AG08395 (cell line): ENCODE data around the gene MAP4K1.

ENCODE experiments used
- DNase-seq: peaks from one replicate; pipeline ENCODE4 v3.0.0; 2012; ENCODE audit warnings: mixed read lengths, low spot score

MAP4K1 gene

DNA sequence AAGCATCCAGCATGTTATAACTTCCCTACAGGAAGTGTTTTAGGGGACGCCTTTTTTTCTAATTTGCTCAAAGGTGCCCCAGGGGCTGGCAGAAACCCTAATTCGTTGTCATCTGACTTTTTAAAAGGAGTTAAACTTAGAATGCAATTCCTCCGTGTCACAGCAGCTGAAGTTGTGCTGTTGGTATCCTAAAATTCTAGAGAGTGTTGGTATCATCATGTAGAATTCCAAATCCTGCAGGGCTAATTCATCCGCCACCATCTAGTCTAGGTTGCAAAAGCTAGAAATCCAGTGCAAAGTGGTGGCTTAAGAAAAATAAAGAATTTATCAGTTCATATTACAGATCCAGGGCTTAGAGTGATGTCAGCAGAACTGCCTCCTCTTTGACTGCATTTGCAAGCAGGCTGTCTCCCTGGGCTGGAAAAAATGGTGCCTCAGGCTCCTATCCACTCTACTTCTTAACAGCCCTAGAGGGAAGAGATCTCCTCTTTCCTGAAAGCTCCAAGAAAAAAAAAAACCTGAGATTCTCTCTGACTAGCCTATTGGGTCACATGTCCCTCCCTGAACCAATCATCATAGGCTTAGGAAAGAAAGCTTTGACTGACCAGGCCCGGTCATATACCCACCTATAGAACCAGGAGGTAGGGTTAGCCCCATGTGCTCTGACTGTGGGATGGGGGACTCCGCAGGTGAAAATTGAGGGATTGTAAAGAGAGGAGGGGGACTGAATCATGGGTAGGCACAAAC is 73.0 kb downstream of the MAP4K1 start:
- DNase-seq, result peak; percentile 27

DNA sequence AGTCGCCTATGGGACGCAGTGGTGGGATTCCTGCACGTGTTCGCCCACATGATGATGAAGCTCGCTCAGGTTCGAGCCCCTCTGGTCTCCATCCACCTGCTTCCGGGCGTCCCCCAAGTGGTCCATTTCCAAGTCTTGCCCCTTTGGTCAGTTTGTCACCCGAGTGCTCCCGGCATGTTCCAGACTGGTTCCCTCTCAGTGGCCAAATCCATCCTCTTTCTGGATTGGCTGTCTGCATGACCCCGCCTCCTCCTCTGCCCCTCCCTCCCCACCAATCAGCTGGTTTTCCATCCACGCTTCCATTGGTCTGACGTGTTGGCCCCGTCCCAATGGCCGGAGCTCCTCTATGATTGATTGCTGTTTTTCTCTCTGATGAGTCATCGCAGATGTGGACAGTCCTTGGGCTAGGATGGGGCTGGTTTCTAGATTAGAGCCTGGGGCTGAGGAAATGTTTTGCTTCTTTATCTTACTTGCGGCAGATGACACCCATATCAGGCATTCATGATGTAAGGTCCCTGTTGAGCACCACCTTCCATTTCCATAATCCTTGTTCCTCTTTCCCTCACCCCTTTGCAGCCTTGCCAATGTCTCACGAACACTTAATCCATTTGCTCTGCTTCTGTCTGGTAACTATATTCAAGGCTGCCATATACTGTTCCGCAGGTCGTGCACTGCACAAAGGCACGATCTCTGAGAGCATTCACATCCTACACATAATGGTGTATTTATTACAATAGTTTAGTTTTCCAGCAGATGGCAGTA is 73.8 kb downstream of the MAP4K1 start:
- DNase-seq, result peak; percentile 91

DNA sequence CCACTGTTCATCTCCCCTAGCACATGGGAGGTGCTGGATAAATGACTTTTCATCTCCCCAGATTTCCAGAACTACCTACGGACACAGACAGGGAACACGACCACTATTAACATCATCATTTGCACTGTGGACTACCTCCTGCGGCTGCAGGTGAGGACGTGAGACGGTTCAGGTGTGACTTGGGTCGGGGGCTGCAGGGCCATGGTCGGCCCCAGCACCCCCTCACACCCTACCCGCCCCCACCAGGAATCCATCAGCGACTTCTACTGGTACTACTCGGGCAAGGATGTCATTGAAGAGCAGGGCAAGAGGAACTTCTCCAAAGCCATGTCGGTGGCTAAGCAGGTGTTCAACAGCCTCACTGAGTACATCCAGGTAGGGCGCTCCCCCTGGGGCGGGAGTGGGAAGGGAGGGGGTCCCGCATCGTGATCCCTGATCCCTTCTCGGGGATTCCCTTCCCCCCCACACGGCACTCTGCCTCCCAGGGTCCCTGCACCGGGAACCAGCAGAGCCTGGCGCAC is 74.4 kb downstream of the MAP4K1 start:
- DNase-seq, result no peak

GRCh38 chr19:38542040-38542439 is 75.7 kb downstream of the MAP4K1 start:
- DNase-seq, result no peak

GRCh38 chr19:38539751-38540150 is 78.0 kb downstream of the MAP4K1 start:
- no peak for DNase-seq

DNA sequence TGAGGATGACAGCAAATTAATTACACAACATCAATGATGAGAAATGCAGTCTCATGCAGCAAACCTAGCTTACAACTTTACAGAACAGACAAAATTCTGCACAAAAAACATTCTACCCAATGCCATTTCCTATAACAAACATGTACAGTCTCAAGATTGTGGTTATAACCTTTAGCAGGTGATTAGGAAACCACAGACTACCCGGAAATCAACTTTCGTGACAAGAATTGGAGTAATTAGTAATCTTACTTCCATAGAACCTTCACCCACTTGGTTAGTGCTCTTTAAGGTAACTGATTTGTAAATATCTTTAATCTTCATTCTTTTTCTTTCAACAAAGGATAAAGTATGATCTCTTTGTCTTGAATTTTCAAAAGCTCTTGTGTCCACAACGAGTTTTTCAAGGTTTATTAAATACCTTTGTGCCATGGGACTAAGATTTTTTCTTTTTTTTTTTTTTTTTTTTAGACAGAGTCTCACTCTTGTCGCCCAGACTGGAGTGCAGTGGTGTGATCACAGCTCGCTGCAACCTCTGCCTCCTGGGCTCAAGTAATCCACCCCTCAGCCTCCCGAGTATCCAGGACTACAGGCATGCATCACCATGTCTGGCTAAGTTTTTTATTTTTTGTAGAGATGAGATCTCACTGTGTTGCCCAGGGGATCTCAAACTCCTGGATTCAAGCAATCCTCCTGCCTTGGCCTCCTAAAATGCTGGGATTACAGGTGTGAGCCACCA is 78.8 kb downstream of the MAP4K1 start:
- no peak for DNase-seq

GRCh38 chr19:38538386-38538785 is 79.4 kb downstream of the MAP4K1 start:
- no peak for DNase-seq
